Loucy (cell line): Measurements from ENCODE around the gene COPS6.

Experiments used
- H2AFZ ChIP-seq: fragments of 200-600 bp; sonication (generic); 2 replicates; pipeline ENCODE4 v1.6.0; 2016; ENCODE audit warnings: antibody characterized with exemption, mild to moderate bottlenecking, low read length, moderate library complexity
- H3F3A ChIP-seq: fragments of 200-600 bp; 2 replicates; pipeline ENCODE4 v1.6.0; 2016; ENCODE audit warnings: antibody characterized with exemption, low read depth, mild to moderate bottlenecking
- H3K27me3 ChIP-seq: fragments of 200-600 bp; sonication (generic); 2 replicates; pipeline ENCODE4 v1.6.1; 2014; ENCODE audit warnings: low read length, mild to moderate bottlenecking; ENCODE audit not compliant: insufficient read depth, poor library complexity, severe bottlenecking
- H3K36me3 ChIP-seq: fragments of 200-600 bp; sonication (generic); 2 replicates; pipeline ENCODE4 v1.6.1; 2016; ENCODE audit warnings: low read length; ENCODE audit not compliant: insufficient read depth
- H3K4me1 ChIP-seq: fragments of 200-600 bp; sonication (generic); 2 replicates; pipeline ENCODE4 v1.5.1; 2014; ENCODE audit warnings: low read length, mild to moderate bottlenecking; ENCODE audit not compliant: insufficient read depth, poor library complexity, severe bottlenecking
- H3K4me2 ChIP-seq: fragments of 200-600 bp; sonication (generic); 2 replicates; pipeline ENCODE4 v1.6.0; 2014; ENCODE audit warnings: antibody characterized with exemption, low read length, low read depth, mild to moderate bottlenecking; ENCODE audit not compliant: poor library complexity, severe bottlenecking
- H3K4me3 ChIP-seq: fragments of 200-600 bp; sonication (generic); 2 replicates; pipeline ENCODE4 v1.5.1; 2014; ENCODE audit warnings: low read length, mild to moderate bottlenecking, mixed read lengths; ENCODE audit not compliant: poor library complexity, severe bottlenecking
- H3K79me2 ChIP-seq: fragments of 200-600 bp; sonication (generic); 2 replicates; pipeline ENCODE4 v1.6.1; 2014; ENCODE audit warnings: low read length; ENCODE audit not compliant: insufficient read depth
- H3K9ac ChIP-seq: fragments of 200-600 bp; sonication (generic); 2 replicates; pipeline ENCODE4 v1.6.0; 2014; ENCODE audit warnings: mild to moderate bottlenecking, low read depth, low read length, moderate library complexity; ENCODE audit not compliant: poor library complexity, severe bottlenecking
- H3K9me2 ChIP-seq: fragments of 200-600 bp; sonication (generic); replicated peaks from 2 replicates; pipeline ENCODE4 v1.6.1; 2016; ENCODE audit warnings: low read depth, low read length, mixed read lengths
- H3K9me3 ChIP-seq: fragments of 200-600 bp; sonication (generic); 2 replicates; pipeline ENCODE4 v1.6.1; 2014; ENCODE audit warnings: mild to moderate bottlenecking, antibody characterized with exemption, low read length, low read depth; ENCODE audit not compliant: insufficient read depth
- H4K20me1 ChIP-seq: fragments of 200-600 bp; sonication (generic); 2 replicates; pipeline ENCODE4 v1.6.0; 2014; ENCODE audit warnings: antibody characterized with exemption, low read length, mild to moderate bottlenecking; ENCODE audit not compliant: insufficient read depth, poor library complexity, severe bottlenecking
- CTCF ChIP-seq: fragments of 200-600 bp; sonication (generic); conservative IDR thresholded peaks from 2 replicates; pipeline ENCODE4 v1.5.1; 2014; ENCODE audit warnings: mild to moderate bottlenecking, antibody characterized with exemption, low read length
- EZH2phosphoT487 ChIP-seq: fragments of 200-600 bp; IDR thresholded peaks from 2 replicates; pipeline ENCODE4 v1.6.1; 2018; ENCODE audit warnings: antibody characterized with exemption, mild to moderate bottlenecking, moderate library complexity, borderline replicate concordance

The COPS6 gene

GRCh38 chr7:100061518-100062193 is 27.1 kb upstream of the COPS6 start:
- TF ChIP-seq EZH2phosphoT487 (no peak), CTCF (no peak)
- Histone ChIP-seq H3K9me3 (no peaks in the 10 kb centered on the region), H3K79me2 (no peaks in the 10 kb centered on the region), H3K9me2 (no peaks in the 10 kb centered on the region), H3F3A (no peaks in the 10 kb centered on the region), H2AFZ (no peak overlapping the region), H3K27me3 (no peaks in the 10 kb centered on the region), H4K20me1 (no peaks in the 10 kb centered on the region), H3K4me1 (no peaks in the 10 kb centered on the region), H3K4me3 (no peak overlapping the region), H3K4me2 (no peak overlapping the region), H3K36me3 (peaks cover 27% of the 10 kb centered on the region; the same call in 1 of the 2 replicates), H3K9ac (no peak overlapping the region)

GRCh38 chr7:100063376-100063775 is 25.4 kb upstream of the COPS6 start:
- no peak overlapping the region for H3K4me2 ChIP-seq
- H3K9ac ChIP-seq, result no peak overlapping the region
- H3K4me1 ChIP-seq, result no peaks in the 10 kb centered on the region
- no peak overlapping the region for H3K4me3 ChIP-seq
- H4K20me1 ChIP-seq, result no peaks in the 10 kb centered on the region
- peaks cover 15% of the 10 kb centered on the region; the same call in 1 of the 2 replicates for H3K36me3 ChIP-seq
- H3K9me3 ChIP-seq, result no peaks in the 10 kb centered on the region
- no peaks in the 10 kb centered on the region for H3K27me3 ChIP-seq
- TF ChIP-seq CTCF, result no peak
- no peaks in the 10 kb centered on the region for H3K79me2 ChIP-seq
- H2AFZ ChIP-seq, result no peak overlapping the region
- H3F3A ChIP-seq, result no peaks in the 10 kb centered on the region
- H3K9me2 ChIP-seq, result no peaks in the 10 kb centered on the region

GRCh38 chr7:100064162-100064561 is 24.6 kb upstream of the COPS6 start:
- no peak overlapping the region for H2AFZ ChIP-seq
- H3K79me2 ChIP-seq, result no peaks in the 10 kb centered on the region
- no peak for TF ChIP-seq CTCF
- no peak for TF ChIP-seq EZH2phosphoT487
- H3K4me2 ChIP-seq, result no peak overlapping the region
- no peaks in the 10 kb centered on the region for H3K9me2 ChIP-seq
- H4K20me1 ChIP-seq, result no peaks in the 10 kb centered on the region
- peaks cover 14% of the 10 kb centered on the region; the same call in 1 of the 2 replicates for H3K36me3 ChIP-seq
- H3K9me3 ChIP-seq, result no peaks in the 10 kb centered on the region
- no peaks in the 10 kb centered on the region for H3K4me1 ChIP-seq
- no peaks in the 10 kb centered on the region for H3F3A ChIP-seq
- no peak overlapping the region for H3K9ac ChIP-seq
- H3K27me3 ChIP-seq, result no peaks in the 10 kb centered on the region
- H3K4me3 ChIP-seq, result no peak overlapping the region
